HUES64 (cell line): ENCODE data around the gene ADGRL1.

Experiments
- H3K27ac ChIP-seq: 2 replicates; pipeline ENCODE4 v1.7.0; 2013; ENCODE audit warnings: low read depth, low read length, inconsistent platforms
- H3K27me3 ChIP-seq: 2 replicates; pipeline ENCODE4 v1.6.1; 2013; ENCODE audit warnings: mild to moderate bottlenecking, low read length; ENCODE audit not compliant: insufficient read depth
- H3K36me3 ChIP-seq: 2 replicates; pipeline ENCODE4 v1.6.1; 2013; ENCODE audit warnings: mild to moderate bottlenecking, low read length; ENCODE audit not compliant: insufficient read depth
- H3K4me1 ChIP-seq: 2 replicates; pipeline ENCODE4 v1.6.1; 2013; ENCODE audit warnings: mild to moderate bottlenecking, low read length, moderate library complexity; ENCODE audit not compliant: insufficient read depth
- H3K4me3 ChIP-seq: 2 replicates; pipeline ENCODE4 v1.5.1; 2013; ENCODE audit warnings: mild to moderate bottlenecking, low read length, moderate library complexity
- H3K9ac ChIP-seq: 2 replicates; pipeline ENCODE4 v1.6.1; 2013; ENCODE audit warnings: mild to moderate bottlenecking, low read depth, low read length
- H3K9me3 ChIP-seq: 2 replicates; pipeline ENCODE4 v1.6.1; 2013; ENCODE audit warnings: low read depth, low read length; ENCODE audit not compliant: insufficient read depth
- whole genome bisulfite sequencing: fragments of 150-250, 120-280 bp; methylation state at CpG from one replicate; pipeline ENCODE4 v1.1.7; 2013; ENCODE audit warnings: missing lambda C conversion rate; 5-methylcytosine and 5-hydroxymethylcytosine counted together

The ADGRL1 gene

GRCh38 chr19:14103310-14103709, 102.7 kb downstream of the ADGRL1 start:
- H3K4me3 ChIP-seq, result no peak overlapping the region
- H3K36me3 ChIP-seq, result peaks cover 15% of the 10 kb centered on the region; the same call in 1 of the 2 replicates
- H3K27ac ChIP-seq, result no peak overlapping the region
- no peaks in the 10 kb centered on the region for H3K9me3 ChIP-seq
- no peaks in the 10 kb centered on the region for H3K27me3 ChIP-seq
- no peak overlapping the region for H3K9ac ChIP-seq
- H3K4me1 ChIP-seq, result no peaks in the 10 kb centered on the region
- WGBS, result 91% methylated on average over 1 of the region's 1 CpG

- Histone ChIP-seq H3K27ac (no peak overlapping the region), H3K9ac (no peak overlapping the region), H3K36me3 (peaks cover 15% of the 10 kb centered on the region; the same call in 1 of the 2 replicates), H3K27me3 (no peaks in the 10 kb centered on the region), H3K4me3 (no peak overlapping the region), H3K4me1 (no peaks in the 10 kb centered on the region), H3K9me3 (no peaks in the 10 kb centered on the region)
- WGBS, result 94% methylated on average over 10 of the region's 10 CpGs
Observed at GRCh38 chr19:14102756-14103155, 103.2 kb downstream of the ADGRL1 start.

GRCh38 chr19:14102102-14102696, 103.8 kb downstream of the ADGRL1 start:
- WGBS, result 94% methylated on average over 11 of the region's 11 CpGs
- Histone ChIP-seq H3K36me3 (peaks cover 15% of the 10 kb centered on the region; the same call in 1 of the 2 replicates), H3K4me1 (no peaks in the 10 kb centered on the region), H3K4me3 (no peak overlapping the region), H3K27ac (no peak overlapping the region), H3K9me3 (no peaks in the 10 kb centered on the region), H3K27me3 (no peaks in the 10 kb centered on the region), H3K9ac (no peak overlapping the region)

GRCh38 chr19:14101003-14101545, 104.9 kb downstream of the ADGRL1 start:
- Histone ChIP-seq H3K27ac (no peak overlapping the region), H3K27me3 (no peaks in the 10 kb centered on the region), H3K4me3 (no peak overlapping the region), H3K9me3 (no peaks in the 10 kb centered on the region), H3K4me1 (no peaks in the 10 kb centered on the region), H3K9ac (no peak overlapping the region), H3K36me3 (peaks cover 15% of the 10 kb centered on the region; the same call in 1 of the 2 replicates)
- WGBS, result 94% methylated on average over 6 of the region's 6 CpGs
